ENCODE measurements around the gene DEPDC7.

DEPDC7 gene

DNA sequence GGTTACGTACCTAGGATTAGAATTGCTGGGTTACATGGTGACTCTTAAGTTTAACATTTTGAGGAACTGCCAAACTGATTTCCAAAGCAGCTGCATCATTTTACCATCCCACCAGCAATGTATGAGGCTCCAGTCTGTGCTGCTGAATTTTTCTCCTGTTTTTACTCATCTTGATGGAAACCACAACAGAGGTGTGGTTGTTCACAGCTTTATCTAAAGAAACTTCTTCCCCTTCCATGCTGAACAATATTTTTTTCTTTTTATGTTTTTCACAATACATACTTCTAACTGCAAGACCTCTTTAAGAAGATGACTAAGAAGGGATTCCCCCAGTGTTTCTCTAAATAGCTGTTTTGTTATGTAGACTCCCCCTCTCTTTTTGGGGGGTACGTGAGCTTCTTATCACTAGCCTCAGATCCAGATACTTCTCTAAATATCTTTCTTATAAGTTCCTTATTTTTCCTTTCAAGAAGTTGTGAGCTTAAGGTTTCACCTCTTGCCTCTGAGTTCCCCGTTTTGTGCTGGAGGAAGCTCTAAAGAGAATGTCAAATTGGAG, 47.7 kb downstream of the DEPDC7 start:
- no peak for DNase-seq

DNA sequence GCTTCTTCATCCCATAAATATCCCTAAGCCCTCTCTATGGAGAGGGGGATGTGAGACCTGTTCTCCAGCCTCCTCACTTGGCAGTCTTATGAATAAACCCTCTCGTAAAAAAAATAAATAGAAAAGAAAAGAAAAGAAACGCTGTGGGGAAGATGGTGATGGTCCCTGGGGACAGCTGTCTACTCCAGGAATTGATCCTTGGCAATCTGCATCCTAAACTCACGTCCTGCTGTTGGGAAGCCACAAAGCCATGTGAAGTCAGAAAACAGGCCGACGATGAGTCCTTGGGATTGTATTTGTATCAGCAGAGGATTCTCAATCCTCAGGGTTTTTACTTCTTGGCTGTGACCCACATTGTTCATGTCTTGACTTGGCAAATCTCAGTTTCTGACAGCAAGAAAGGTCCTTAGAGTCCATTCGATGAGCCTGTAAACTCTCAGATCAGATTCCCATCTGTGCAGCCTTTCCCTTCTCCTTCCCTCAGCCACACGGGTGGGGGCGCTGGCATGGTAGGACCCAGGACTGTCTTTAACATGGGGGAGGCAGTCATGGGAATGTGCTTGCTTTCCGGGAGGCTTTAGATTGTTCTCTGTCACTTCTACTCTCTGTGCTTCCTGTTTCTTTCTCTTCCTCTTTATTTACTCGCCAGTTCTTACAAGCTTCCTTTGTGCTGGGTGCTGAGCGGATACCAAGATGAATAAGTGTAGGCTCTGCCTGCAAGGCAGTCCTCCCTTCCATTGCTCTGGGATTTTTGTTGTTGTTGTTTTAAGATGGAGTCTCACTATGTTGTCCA, 48.6 kb downstream of the DEPDC7 start:
- DNase-seq: no peak

DNA sequence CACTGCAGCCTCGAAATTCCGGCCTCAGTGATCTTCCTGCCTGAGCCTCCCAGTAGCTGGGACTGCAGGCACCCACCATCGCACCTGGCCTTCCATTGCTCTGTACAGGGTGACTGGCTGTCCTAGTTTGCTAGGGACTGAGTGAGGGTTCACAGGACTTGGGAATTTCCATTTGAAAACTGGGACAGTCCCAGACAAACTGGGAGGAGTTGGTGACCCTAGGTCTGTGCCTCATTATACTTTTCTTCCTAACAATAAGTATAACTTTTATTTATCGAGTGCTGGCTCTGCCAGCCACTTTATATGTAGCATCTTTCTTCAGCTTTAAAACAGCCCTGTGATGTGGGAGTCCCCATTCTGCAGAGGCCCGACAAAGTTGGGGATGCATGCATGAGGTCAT, 49.2 kb downstream of the DEPDC7 start:
- no peak for DNase-seq

DNA sequence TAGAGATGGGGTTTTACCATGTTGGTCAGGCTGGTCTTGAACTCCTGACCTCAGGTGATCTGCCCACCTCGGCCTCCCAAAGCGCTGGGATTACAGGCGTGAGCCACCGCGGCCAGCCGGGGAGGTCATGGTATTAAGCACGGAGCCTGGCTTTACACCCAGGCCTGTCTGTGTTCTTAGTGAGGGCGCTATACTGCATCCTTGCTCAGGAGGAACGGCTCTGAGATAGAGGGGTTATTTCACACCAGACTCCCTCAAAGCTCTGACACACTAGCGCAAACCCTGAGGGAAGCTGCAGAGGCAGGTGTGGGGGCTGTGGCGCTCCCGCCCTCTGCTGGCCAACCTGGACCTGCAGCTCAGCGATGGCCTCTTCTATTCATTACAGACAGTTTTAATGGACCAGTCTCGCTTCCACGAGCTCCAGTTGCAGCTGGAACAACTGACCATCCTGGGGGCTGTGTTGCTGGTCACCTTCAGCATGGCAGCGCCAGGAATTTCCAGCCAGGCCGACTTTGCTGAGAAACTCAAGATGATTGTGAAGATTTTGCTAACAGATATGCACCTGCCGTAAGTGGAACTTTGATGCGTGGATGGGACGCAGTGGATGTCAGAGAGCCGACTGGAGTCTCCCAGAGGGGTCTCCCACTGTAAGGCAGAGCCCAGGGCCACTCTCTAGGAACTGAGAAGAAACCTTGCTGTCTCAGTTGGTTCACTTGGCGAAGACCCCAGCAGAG, 49.9 kb downstream of the DEPDC7 start:
- peak; percentile 76 to 84 for DNase-seq

DNA sequence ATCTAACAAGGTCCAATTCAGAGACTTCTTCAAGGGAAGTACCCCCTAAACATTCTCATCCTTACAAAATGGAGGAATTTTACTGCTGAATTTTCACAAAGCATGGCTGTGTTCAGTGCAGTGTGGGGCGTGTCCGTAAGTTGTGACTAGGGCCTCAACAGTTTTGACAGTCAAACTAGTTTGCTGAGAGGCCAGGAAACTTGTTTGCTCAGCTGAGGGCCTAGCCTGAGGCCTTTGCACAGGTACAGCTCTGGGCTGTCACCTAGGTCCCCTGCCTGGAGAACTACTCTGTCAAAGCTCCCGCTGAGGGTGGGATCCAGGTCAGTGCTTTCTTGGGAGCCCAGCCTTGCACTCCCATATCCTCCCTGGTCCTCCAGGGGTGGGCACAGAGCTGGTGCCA, 51.6 kb downstream of the DEPDC7 start:
- DNase-seq: no peak

DNA sequence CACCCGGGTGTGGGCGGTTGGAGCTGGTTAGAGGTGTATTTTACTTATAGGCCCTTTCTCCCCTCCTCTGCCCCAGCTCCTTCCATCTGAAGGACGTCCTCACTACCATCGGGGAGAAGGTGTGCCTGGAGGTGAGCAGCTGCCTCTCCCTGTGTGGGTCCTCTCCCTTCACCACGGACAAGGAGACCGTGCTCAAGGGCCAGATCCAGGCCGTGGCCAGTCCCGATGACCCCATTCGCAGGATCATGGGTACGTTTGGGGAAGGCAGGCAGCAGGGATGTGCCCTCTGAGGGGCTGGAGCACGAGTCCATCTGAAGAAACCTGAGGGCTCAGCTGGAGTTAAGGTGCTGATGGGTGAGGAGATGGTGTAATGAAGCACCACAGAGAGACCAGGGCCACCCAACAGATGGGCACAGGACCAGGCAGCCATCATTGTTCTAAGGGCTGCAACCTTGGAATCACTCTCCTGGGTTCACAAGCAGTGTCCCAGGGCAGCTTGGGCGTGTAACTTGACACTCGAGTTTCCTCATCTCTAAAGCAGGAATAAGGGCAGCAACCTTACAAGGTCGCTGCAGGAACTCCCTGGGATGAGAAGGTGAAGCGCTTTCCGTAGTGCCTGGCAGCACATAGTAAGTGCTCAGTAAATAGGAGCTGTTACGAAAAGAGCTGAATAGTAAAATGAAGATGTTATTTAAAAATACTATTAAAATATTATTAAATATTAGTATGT, 53.1 kb downstream of the DEPDC7 start:
- DNase-seq: no peak

DNA sequence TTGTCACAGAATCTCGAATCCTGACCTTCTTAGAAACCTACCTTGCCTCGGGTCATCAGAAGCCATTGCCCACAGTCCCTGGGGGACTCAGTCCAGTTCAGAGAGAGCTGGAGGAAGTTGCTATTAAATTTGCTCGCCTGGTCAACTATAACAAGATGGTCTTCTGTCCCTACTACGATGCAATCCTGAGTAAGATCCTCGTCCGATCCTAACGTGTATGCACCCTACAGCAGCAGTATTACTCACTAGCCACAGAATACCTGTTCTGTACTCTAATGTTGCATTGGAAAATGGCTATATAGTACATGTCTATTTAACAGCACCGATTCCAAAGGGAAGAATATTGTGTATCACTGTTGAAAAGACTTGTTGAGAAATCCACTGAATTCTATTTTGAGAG, 56.8 kb downstream of the DEPDC7 start:
- DNase-seq: no peak

Measured in activated T-cell treated with anti-CD3 and anti-CD28 coated beads, Interleukin-2, amount 50 U/mL, for 48 hours (primary cell).